ENCODE results near the gene MEGF11. TPM values are rescaled to one million over a fixed set of nuclear protein-coding genes. Genes with fewer than 3 reads are reported as not detected.

MEGF11 gene
- total RNA-seq, 1 experiment from 2014 or later: 2.3 TPM

DNA sequence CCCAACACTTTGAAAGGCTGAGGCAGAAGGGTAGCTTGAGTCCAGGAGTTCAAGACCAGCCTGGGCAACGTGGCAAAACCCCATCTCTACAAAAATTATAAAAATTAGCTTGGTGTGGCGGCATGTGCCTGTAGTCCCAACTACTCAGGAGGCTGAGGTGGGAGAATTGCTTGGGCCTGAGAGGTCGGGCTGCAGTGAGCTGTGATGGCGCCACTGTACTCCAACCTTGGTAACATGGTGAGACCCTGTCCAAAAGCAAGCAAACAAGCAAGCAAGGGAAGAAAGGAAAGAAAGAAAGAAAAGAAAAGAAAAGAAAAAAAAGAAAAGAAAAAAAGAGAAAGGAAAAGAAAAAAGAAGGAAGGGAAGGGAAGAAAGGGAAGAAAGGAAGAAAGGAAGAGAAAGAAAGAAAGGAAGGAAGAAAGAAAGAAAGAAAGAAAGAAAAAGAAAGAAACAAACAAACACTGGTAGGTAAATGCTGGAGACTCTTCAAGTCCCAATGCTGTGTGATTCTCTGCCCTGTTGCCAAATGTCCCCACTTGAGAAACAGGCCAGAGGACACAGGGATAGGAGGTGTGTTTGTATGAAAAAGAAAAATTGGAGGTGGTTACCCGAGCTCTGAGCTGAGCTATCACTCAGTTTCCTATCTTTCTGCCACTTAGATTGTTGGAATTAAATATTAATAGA lies 263.1 kb downstream of the MEGF11 start:
- TF ChIP-seq, protein P1, sequence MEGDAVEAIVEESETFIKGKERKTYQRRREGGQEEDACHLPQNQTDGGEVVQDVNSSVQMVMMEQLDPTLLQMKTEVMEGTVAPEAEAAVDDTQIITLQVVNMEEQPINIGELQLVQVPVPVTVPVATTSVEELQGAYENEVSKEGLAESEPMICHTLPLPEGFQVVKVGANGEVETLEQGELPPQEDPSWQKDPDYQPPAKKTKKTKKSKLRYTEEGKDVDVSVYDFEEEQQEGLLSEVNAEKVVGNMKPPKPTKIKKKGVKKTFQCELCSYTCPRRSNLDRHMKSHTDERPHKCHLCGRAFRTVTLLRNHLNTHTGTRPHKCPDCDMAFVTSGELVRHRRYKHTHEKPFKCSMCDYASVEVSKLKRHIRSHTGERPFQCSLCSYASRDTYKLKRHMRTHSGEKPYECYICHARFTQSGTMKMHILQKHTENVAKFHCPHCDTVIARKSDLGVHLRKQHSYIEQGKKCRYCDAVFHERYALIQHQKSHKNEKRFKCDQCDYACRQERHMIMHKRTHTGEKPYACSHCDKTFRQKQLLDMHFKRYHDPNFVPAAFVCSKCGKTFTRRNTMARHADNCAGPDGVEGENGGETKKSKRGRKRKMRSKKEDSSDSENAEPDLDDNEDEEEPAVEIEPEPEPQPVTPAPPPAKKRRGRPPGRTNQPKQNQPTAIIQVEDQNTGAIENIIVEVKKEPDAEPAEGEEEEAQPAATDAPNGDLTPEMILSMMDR (IDR thresholded peaks at IDR 0.05 in 2 of 3, conservative IDR thresholded peaks at IDR 0.05 in 1 of 3; ENCODE audit: borderline replicate concordance in 1 of 3, insufficient read depth in 1 of 3, low read depth in 2 of 3, low read length in 2 of 3): no peak
- TF ChIP-seq YY1 (IDR thresholded peaks at IDR 0.05; ENCODE audit: extremely low read depth, insufficient replicate concordance, low read depth, low read length): no peak
- TF ChIP-seq SIN3A (IDR thresholded peaks at IDR 0.05; ENCODE audit: low read depth): no peak
- TF ChIP-seq CBX3 (IDR thresholded peaks at IDR 0.05; ENCODE audit: low read depth): no peak
- TF ChIP-seq POLR2A (IDR thresholded peaks at IDR 0.05; ENCODE audit: borderline replicate concordance, extremely low read depth, insufficient read depth, insufficient read length): no peak
- no peak for TF ChIP-seq CEBPB (IDR thresholded peaks at IDR 0.05; ENCODE audit: low read depth)
- CTCF ChIA-PET: no interaction called here
- DNase-seq (ENCODE audit: low read depth, low spot score) (no peak), ATAC-seq (no peak)
- no TSS peak for BruUV-seq (replicated peaks)
- Histone ChIP-seq H3K4me3 (replicated peaks in 1 of 2; ENCODE audit: low read depth in 1 of 2, low read length in 2 of 2) (no peak overlapping the region), H3K9me3 (ENCODE audit: control insufficient read depth in 1 of 2, insufficient read depth in 1 of 2, low read depth in 1 of 2, low read length in 2 of 2) (no peaks in the 10 kb centered on the region), H3K9me2 (ENCODE audit: insufficient read depth) (no peaks in the 10 kb centered on the region), H3K27me3 (ENCODE audit: insufficient read depth, low read length) (peaks cover 19% of the 10 kb centered on the region), H3K4me2 (ENCODE audit: low read length) (no peak overlapping the region), H2AFZ (ENCODE audit: low read depth, low read length, poor library complexity, severe bottlenecking) (no peak overlapping the region), H3K4me1 (ENCODE audit: control insufficient read depth in 1 of 2, insufficient read depth in 2 of 2, low read length in 2 of 2) (no peaks in the 10 kb centered on the region), H3K9ac (ENCODE audit: low read length) (no peak overlapping the region), H3K36me3 (ENCODE audit: control insufficient read depth in 1 of 2, insufficient read depth in 2 of 2, low read length in 2 of 2) (no peaks in the 10 kb centered on the region), H3K79me2 (ENCODE audit: insufficient read depth, low read length) (no peaks in the 10 kb centered on the region), H3K27ac (ENCODE audit: low read depth, low read length) (no peak overlapping the region), H4K20me1 (ENCODE audit: insufficient read depth) (no peaks in the 10 kb centered on the region)
- intact Hi-C loops (cut with micrococcal nuclease): no loop called here
- RAD21 ChIA-PET (ENCODE audit: low non-redundant PET in 1 of 2, low total read pairs in 2 of 2, uncharacterized antibody in 2 of 2, unreplicated experiment in 2 of 2): no interaction called here
- POLR2A ChIA-PET: no interaction called here

DNA sequence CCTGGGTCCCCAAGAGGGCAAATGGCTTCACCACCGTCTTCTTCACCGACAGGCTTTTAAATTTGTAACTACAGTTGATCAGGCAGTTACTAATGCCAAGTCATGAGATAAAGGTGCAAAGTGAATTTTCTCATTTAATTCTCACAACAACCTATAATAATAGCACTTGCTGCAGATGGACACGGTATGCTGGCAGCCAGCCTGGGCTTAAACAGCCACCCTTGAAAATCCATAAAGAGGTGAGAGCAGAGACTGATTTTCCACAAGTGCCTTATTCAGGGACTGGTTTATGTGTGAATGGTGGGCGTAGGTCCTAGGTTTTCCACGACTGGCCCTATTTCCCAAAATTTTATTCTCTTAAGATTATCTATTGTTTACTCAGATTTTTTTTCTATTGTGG lies 266.4 kb downstream of the MEGF11 start:
- Histone ChIP-seq H3K9me2 (ENCODE audit: insufficient read depth) (no peaks in the 10 kb centered on the region), H3K36me3 (ENCODE audit: control insufficient read depth in 1 of 2, insufficient read depth in 2 of 2, low read length in 2 of 2) (no peaks in the 10 kb centered on the region), H3K79me2 (ENCODE audit: insufficient read depth, low read length) (no peaks in the 10 kb centered on the region), H2AFZ (ENCODE audit: low read depth, low read length, poor library complexity, severe bottlenecking) (no peak overlapping the region), H3K27ac (ENCODE audit: low read depth, low read length) (no peak overlapping the region), H3K27me3 (ENCODE audit: insufficient read depth, low read length) (peaks cover 19% of the 10 kb centered on the region), H3K9me3 (ENCODE audit: control insufficient read depth in 1 of 2, insufficient read depth in 1 of 2, low read depth in 1 of 2, low read length in 2 of 2) (no peaks in the 10 kb centered on the region), H3K4me1 (ENCODE audit: control insufficient read depth in 1 of 2, insufficient read depth in 2 of 2, low read length in 2 of 2) (peaks cover 0 to 6% of the 10 kb centered on the region in 2 experiments; a peak in 2 of 4 replicates), H3K4me2 (ENCODE audit: low read length) (no peak overlapping the region), H3K9ac (ENCODE audit: low read length) (no peak overlapping the region), H3K4me3 (replicated peaks in 1 of 2; ENCODE audit: low read depth in 1 of 2, low read length in 2 of 2) (no peak overlapping the region), H4K20me1 (ENCODE audit: insufficient read depth) (no peaks in the 10 kb centered on the region)
- POLR2A ChIA-PET: no interaction called here
- BruUV-seq (replicated peaks): no TSS peak
- RAD21 ChIA-PET (ENCODE audit: low non-redundant PET in 1 of 2, low total read pairs in 2 of 2, uncharacterized antibody in 2 of 2, unreplicated experiment in 2 of 2): no interaction called here
- intact Hi-C loops (cut with micrococcal nuclease): no loop called here
- ATAC-seq (no peak), DNase-seq (ENCODE audit: low read depth, low spot score) (no peak)
- TF ChIP-seq YY1 (IDR thresholded peaks at IDR 0.05; ENCODE audit: extremely low read depth, insufficient replicate concordance, low read depth, low read length) (no peak), RAD21 (IDR thresholded peaks at IDR 0.05; ENCODE audit: low read depth) (no peak), EZH2 (IDR thresholded peaks at IDR 0.05) (no peak), EGR1 (IDR thresholded peaks at IDR 0.05; ENCODE audit: low read depth) (no peak), SP1 (IDR thresholded peaks at IDR 0.05; ENCODE audit: low read depth) (no peak), SRF (IDR thresholded peaks at IDR 0.05; ENCODE audit: low read depth) (no peak), JUND (IDR thresholded peaks at IDR 0.05) (no peak), ZNF274 (IDR thresholded peaks at IDR 0.05; ENCODE audit: low read depth, low read length) (no peak), ELF1 (IDR thresholded peaks at IDR 0.05; ENCODE audit: borderline replicate concordance, low read depth) (no peak), FOSL1 (IDR thresholded peaks at IDR 0.05; ENCODE audit: low read depth) (no peak), ZFX (IDR thresholded peaks at IDR 0.05) (no peak), SIN3A (IDR thresholded peaks at IDR 0.05; ENCODE audit: low read depth) (no peak), CEBPB (IDR thresholded peaks at IDR 0.05; ENCODE audit: low read depth) (no peak)
- TF ChIP-seq, protein P2, sequence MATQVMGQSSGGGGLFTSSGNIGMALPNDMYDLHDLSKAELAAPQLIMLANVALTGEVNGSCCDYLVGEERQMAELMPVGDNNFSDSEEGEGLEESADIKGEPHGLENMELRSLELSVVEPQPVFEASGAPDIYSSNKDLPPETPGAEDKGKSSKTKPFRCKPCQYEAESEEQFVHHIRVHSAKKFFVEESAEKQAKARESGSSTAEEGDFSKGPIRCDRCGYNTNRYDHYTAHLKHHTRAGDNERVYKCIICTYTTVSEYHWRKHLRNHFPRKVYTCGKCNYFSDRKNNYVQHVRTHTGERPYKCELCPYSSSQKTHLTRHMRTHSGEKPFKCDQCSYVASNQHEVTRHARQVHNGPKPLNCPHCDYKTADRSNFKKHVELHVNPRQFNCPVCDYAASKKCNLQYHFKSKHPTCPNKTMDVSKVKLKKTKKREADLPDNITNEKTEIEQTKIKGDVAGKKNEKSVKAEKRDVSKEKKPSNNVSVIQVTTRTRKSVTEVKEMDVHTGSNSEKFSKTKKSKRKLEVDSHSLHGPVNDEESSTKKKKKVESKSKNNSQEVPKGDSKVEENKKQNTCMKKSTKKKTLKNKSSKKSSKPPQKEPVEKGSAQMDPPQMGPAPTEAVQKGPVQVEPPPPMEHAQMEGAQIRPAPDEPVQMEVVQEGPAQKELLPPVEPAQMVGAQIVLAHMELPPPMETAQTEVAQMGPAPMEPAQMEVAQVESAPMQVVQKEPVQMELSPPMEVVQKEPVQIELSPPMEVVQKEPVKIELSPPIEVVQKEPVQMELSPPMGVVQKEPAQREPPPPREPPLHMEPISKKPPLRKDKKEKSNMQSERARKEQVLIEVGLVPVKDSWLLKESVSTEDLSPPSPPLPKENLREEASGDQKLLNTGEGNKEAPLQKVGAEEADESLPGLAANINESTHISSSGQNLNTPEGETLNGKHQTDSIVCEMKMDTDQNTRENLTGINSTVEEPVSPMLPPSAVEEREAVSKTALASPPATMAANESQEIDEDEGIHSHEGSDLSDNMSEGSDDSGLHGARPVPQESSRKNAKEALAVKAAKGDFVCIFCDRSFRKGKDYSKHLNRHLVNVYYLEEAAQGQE (IDR thresholded peaks at IDR 0.05; ENCODE audit: low read depth): no peak
- CTCF ChIA-PET: no interaction called here
